Activated CD8-positive, alpha-beta memory T cell treated with anti-CD3 and anti-CD28 coated beads, Interleukin-2, amount 50 U/mL, for 48 hours (primary cell): Measurements from ENCODE around the gene SMIM24.

Experiments
- DNase-seq: peaks from one replicate; pipeline ENCODE4 v3.0.0-alpha.2; 2020

The SMIM24 gene

DNA sequence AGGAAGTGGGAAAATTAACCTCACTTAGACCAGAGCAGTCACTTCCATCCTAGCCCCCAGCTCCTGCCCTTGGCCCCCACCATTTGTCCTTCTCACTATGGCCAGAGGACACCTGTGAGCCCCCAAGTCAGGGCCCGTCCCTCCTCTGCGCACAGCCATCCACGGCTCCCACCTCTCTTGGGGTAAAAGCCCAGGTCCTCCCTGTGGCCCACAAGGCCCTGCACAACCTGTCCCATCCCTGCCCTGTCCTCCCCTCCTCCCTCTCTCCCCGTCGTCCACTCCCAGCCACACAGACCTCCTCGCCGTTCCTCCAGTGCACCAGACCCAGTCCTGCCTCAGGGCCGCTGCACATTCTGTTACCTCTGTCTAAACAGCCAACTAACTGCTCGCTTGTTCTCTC, 53.9 kb downstream of the SMIM24 start:
- no peak for DNase-seq
